ENCODE results near the gene PALD1. TPM values are rescaled to one million over a fixed set of nuclear protein-coding genes. Genes with fewer than 3 reads are reported as not detected.

PALD1 gene
- total and polyA plus RNA-seq, 2 donors (not counting 1 experiment from before 2014, with no cell fraction given): 0.09 to 0.33 TPM

- Histone ChIP-seq H3K27ac (ENCODE audit: insufficient read depth, low read length) (no peak overlapping the region), H3K4me3 (replicated peaks in 1 of 4; ENCODE audit: control extremely low read depth in 1 of 4, insufficient read depth in 1 of 4, low read depth in 3 of 4, low read length in 4 of 4) (no peak overlapping the region), H3K79me2 (ENCODE audit: control insufficient read depth, insufficient read depth, low read length) (no peaks in the 10 kb centered on the region), H2AFZ (ENCODE audit: low read length) (no peak overlapping the region), H3K9me3 (ENCODE audit: control insufficient read depth, insufficient read depth, low read depth, low read length) (no peaks in the 10 kb centered on the region), H4K20me1 (ENCODE audit: control insufficient read depth, extremely low read depth, insufficient read depth, low read length) (no peaks in the 10 kb centered on the region), H3K36me3 (ENCODE audit: control insufficient read depth, insufficient read depth, low read length) (no peaks in the 10 kb centered on the region), H3K4me1 (ENCODE audit: control insufficient read depth, extremely low read depth, insufficient read depth, low read length) (no peaks in the 10 kb centered on the region), H3K27me3 (ENCODE audit: control insufficient read depth, insufficient read depth, low read length) (peaks cover 26% of the 10 kb centered on the region), H3K9ac (ENCODE audit: insufficient read depth, low read length) (no peak overlapping the region), H3K4me2 (ENCODE audit: extremely low read depth, insufficient read depth, low read length) (no peak overlapping the region)
- TF ChIP-seq EZH2 (IDR thresholded peaks at IDR 0.05; ENCODE audit: low read length, missing control alignments): no peak
- no peak for TF ChIP-seq CTCF (conservative IDR thresholded peaks at IDR 0.05 in 1 of 2, IDR thresholded peaks at IDR 0.05 in 1 of 2; ENCODE audit: low read depth in 1 of 2, low read length in 2 of 2)
- DNase-seq (ENCODE audit: low read depth in 2 of 2): no peak
These were observed 109.7 kb downstream of the PALD1 start for GRCh38 chr10:70588255-70588654.

GRCh38 chr10:70588859-70589570, 110.4 kb downstream of the PALD1 start:
- H3K27ac ChIP-seq (ENCODE audit: insufficient read depth, low read length): no peak overlapping the region
- TF ChIP-seq CTCF (conservative IDR thresholded peaks at IDR 0.05 in 1 of 2, IDR thresholded peaks at IDR 0.05 in 1 of 2; ENCODE audit: low read depth in 1 of 2, low read length in 2 of 2) (no peak), EZH2 (IDR thresholded peaks at IDR 0.05; ENCODE audit: low read length, missing control alignments) (no peak)

DNA sequence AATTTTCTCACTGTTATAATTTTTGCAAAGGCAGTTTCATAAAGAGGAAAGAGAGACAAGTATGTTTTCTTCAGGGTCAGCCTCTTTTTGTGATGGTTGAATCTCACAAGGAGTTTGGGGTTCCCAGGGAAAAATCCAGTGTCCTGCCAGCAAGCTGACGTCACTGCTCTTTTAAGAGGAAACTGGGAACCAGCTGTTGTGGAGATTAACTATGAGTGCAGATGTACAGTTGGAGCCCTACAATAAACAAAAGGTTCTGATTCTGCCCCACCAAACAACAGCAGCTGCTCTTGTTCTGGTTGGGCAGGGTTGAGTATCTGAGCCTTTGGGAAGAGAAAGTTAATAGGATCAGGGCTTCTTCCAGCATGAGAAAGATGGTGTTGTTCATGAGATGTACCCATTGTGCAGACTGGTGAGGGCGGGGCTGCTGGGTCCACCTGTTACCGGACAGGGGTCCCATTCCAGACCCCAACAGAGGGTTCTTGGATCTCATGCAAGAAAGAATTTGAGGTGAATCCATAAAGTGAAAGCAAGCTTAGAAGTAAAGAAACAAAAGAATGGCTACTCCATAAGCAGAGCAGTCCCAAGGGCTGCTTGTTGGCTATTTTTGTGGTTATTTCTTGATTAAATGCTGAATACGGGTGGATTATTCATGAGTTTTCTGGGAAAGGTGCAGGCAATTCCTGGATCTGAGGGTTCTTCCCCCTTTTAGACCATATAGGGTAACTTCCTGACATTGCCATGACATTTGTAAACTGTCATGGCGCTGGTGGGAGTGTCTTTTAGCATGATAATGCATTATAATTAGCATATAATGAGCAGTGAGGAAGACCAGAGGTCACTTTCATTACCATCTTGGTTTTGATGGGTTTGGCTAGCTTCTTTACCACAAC, 111.4 kb downstream of the PALD1 start:
- Histone ChIP-seq H3K27ac (ENCODE audit: insufficient read depth, low read length) (no peak overlapping the region), H3K9ac (ENCODE audit: insufficient read depth, low read length) (no peak overlapping the region), H2AFZ (ENCODE audit: low read length) (no peak overlapping the region), H3K36me3 (ENCODE audit: control insufficient read depth, insufficient read depth, low read length) (no peaks in the 10 kb centered on the region), H3K4me1 (ENCODE audit: control insufficient read depth, extremely low read depth, insufficient read depth, low read length) (no peaks in the 10 kb centered on the region), H3K4me3 (replicated peaks in 1 of 4; ENCODE audit: control extremely low read depth in 1 of 4, insufficient read depth in 1 of 4, low read depth in 3 of 4, low read length in 4 of 4) (no peak overlapping the region), H3K9me3 (ENCODE audit: control insufficient read depth, insufficient read depth, low read depth, low read length) (no peaks in the 10 kb centered on the region), H4K20me1 (ENCODE audit: control insufficient read depth, extremely low read depth, insufficient read depth, low read length) (no peaks in the 10 kb centered on the region), H3K27me3 (ENCODE audit: control insufficient read depth, insufficient read depth, low read length) (peaks cover 22% of the 10 kb centered on the region), H3K79me2 (ENCODE audit: control insufficient read depth, insufficient read depth, low read length) (no peaks in the 10 kb centered on the region), H3K4me2 (ENCODE audit: extremely low read depth, insufficient read depth, low read length) (no peak overlapping the region)
- TF ChIP-seq EZH2 (IDR thresholded peaks at IDR 0.05; ENCODE audit: low read length, missing control alignments) (no peak), CTCF (conservative IDR thresholded peaks at IDR 0.05 in 1 of 2, IDR thresholded peaks at IDR 0.05 in 1 of 2; ENCODE audit: low read depth in 1 of 2, low read length in 2 of 2) (no peak)
- DNase-seq (ENCODE audit: low read depth in 2 of 2): peak; percentile 52 to 98

More at GRCh38 chr10:70588859-70589570, 110.4 kb downstream of the PALD1 start:
- Histone ChIP-seq H4K20me1 (ENCODE audit: control insufficient read depth, extremely low read depth, insufficient read depth, low read length) (no peaks in the 10 kb centered on the region), H3K79me2 (ENCODE audit: control insufficient read depth, insufficient read depth, low read length) (no peaks in the 10 kb centered on the region), H3K4me3 (replicated peaks in 1 of 4; ENCODE audit: control extremely low read depth in 1 of 4, insufficient read depth in 1 of 4, low read depth in 3 of 4, low read length in 4 of 4) (no peak overlapping the region), H3K36me3 (ENCODE audit: control insufficient read depth, insufficient read depth, low read length) (no peaks in the 10 kb centered on the region), H2AFZ (ENCODE audit: low read length) (no peak overlapping the region), H3K27me3 (ENCODE audit: control insufficient read depth, insufficient read depth, low read length) (peaks cover 26% of the 10 kb centered on the region), H3K4me2 (ENCODE audit: extremely low read depth, insufficient read depth, low read length) (no peak overlapping the region), H3K9me3 (ENCODE audit: control insufficient read depth, insufficient read depth, low read depth, low read length) (no peaks in the 10 kb centered on the region), H3K9ac (ENCODE audit: insufficient read depth, low read length) (no peak overlapping the region), H3K4me1 (ENCODE audit: control insufficient read depth, extremely low read depth, insufficient read depth, low read length) (no peaks in the 10 kb centered on the region)
- no peak for DNase-seq (ENCODE audit: low read depth in 2 of 2)

Measured in fibroblast of lung (primary cell).